ENCODE results near the gene CIB4. TPM values are rescaled to one million over a fixed set of nuclear protein-coding genes. Genes with fewer than 3 reads are reported as not detected.

CIB4 gene
- total RNA-seq, 2 donors from 2014 or later: 0.46 TPM; not detected in 1

- Histone ChIP-seq H3K36me3 (no peaks in the 10 kb centered on the region), H3K27me3 (replicated peaks; ENCODE audit: insufficient read depth) (no peaks in the 10 kb centered on the region), H3K9me3 (no peaks in the 10 kb centered on the region), H3K4me3 (no peak overlapping the region), H3K4me1 (replicated peaks) (no peaks in the 10 kb centered on the region), H3K27ac (no peak overlapping the region)
- intact Hi-C loops (cut with DNase I): no loop called here
- TF ChIP-seq POLR2A (IDR thresholded peaks at IDR 0.05): no peak
- no peak for TF ChIP-seq POLR2AphosphoS5 (IDR thresholded peaks at IDR 0.05)
- TF ChIP-seq CTCF (IDR thresholded peaks at IDR 0.05): no peak
- 94% methylated on average over 4 of the region's 4 CpGs for WGBS
- DNase-seq (ENCODE audit: low spot score): no peak
These were observed 36.9 kb upstream of the CIB4 start for GRCh38 chr2:26678035-26678434.

- H3K27ac ChIP-seq: no peak overlapping the region
- 97% methylated on average over 6 of the region's 6 CpGs for WGBS
- no peaks in the 10 kb centered on the region for H3K27me3 ChIP-seq (replicated peaks; ENCODE audit: insufficient read depth)
- H3K4me1 ChIP-seq (replicated peaks): no peaks in the 10 kb centered on the region
- intact Hi-C loops (cut with DNase I): no loop called here
- no peaks in the 10 kb centered on the region for H3K9me3 ChIP-seq
- TF ChIP-seq POLR2A (IDR thresholded peaks at IDR 0.05) (no peak), POLR2AphosphoS5 (IDR thresholded peaks at IDR 0.05) (no peak), CTCF (IDR thresholded peaks at IDR 0.05) (no peak)
- no peak for DNase-seq (ENCODE audit: low spot score)
- no peaks in the 10 kb centered on the region for H3K36me3 ChIP-seq
- no peak overlapping the region for H3K4me3 ChIP-seq
These were observed 34.6 kb upstream of the CIB4 start for GRCh38 chr2:26675651-26676255.

- Histone ChIP-seq H3K27ac (no peak overlapping the region), H3K27me3 (replicated peaks; ENCODE audit: insufficient read depth) (no peaks in the 10 kb centered on the region), H3K4me1 (replicated peaks) (no peaks in the 10 kb centered on the region), H3K4me3 (no peak overlapping the region), H3K9me3 (no peaks in the 10 kb centered on the region), H3K36me3 (no peaks in the 10 kb centered on the region)
- intact Hi-C loops (cut with DNase I): no loop called here
- TF ChIP-seq POLR2A (IDR thresholded peaks at IDR 0.05) (no peak), CTCF (IDR thresholded peaks at IDR 0.05) (no peak), POLR2AphosphoS5 (IDR thresholded peaks at IDR 0.05) (no peak)
- WGBS: 66% methylated on average over 13 of the region's 13 CpGs
- DNase-seq (ENCODE audit: low spot score): no peak
These were observed 33.6 kb upstream of the CIB4 start for GRCh38 chr2:26674771-26675170.

GRCh38 chr2:26674002-26674751 lies 33.0 kb upstream of the CIB4 start:
- no peak for TF ChIP-seq POLR2A (IDR thresholded peaks at IDR 0.05)
- no peak for TF ChIP-seq CTCF (IDR thresholded peaks at IDR 0.05)
- TF ChIP-seq POLR2AphosphoS5 (IDR thresholded peaks at IDR 0.05): no peak
- intact Hi-C loops (cut with DNase I): no loop called here
- Histone ChIP-seq H3K27ac (no peak overlapping the region), H3K4me3 (no peak overlapping the region), H3K9me3 (no peaks in the 10 kb centered on the region), H3K36me3 (no peaks in the 10 kb centered on the region), H3K27me3 (replicated peaks; ENCODE audit: insufficient read depth) (no peaks in the 10 kb centered on the region), H3K4me1 (replicated peaks) (no peaks in the 10 kb centered on the region)
- 90% methylated on average over 12 of the region's 14 CpGs for WGBS
- DNase-seq (ENCODE audit: low spot score): no peak

Data from prostate gland (tissue), 2 donors.